Neural cell (in vitro differentiated cells): ENCODE measurements around the gene RPL18. TPM values are rescaled to one million over a fixed set of nuclear protein-coding genes. Genes with fewer than 3 reads are reported as not detected.

Experiments
- H2AFZ ChIP-seq: fragments of 200-600, 300-800 bp; sonication (generic), shearing (Covaris generic); 2 replicates; pipeline ENCODE4 v1.6.0; 2014; ENCODE audit warnings: low read depth, mild to moderate bottlenecking, antibody characterized with exemption, low read length, moderate library complexity
- H3F3A ChIP-seq: fragments of 200-600 bp; shearing (Covaris generic); 2 replicates; pipeline ENCODE4 v1.6.1; 2016; ENCODE audit warnings: mild to moderate bottlenecking, moderate library complexity, mixed read lengths, antibody characterized with exemption, low read length; ENCODE audit not compliant: insufficient read depth, poor library complexity, severe bottlenecking
- H3K27ac ChIP-seq: fragments of 200-600, 300-800 bp; sonication (generic), shearing (Covaris generic); 2 replicates; pipeline ENCODE4 v1.5.1; 2014; ENCODE audit warnings: mild to moderate bottlenecking, low read length, moderate library complexity
- H3K27me3 ChIP-seq: fragments of 300-800, 200-600 bp; sonication (generic), shearing (Covaris generic); 2 replicates; pipeline ENCODE4 v1.6.0; 2014; ENCODE audit warnings: mild to moderate bottlenecking, low read depth, low read length, moderate library complexity; ENCODE audit not compliant: insufficient read depth
- H3K36me3 ChIP-seq: fragments of 300-800, 200-600 bp; sonication (generic), shearing (Covaris generic); 2 replicates; pipeline ENCODE4 v1.5.1; 2014; ENCODE audit warnings: mild to moderate bottlenecking, antibody characterized with exemption, low read length, moderate library complexity; ENCODE audit not compliant: insufficient read depth
- H3K4me2 ChIP-seq: fragments of 300-800, 200-600 bp; sonication (generic), shearing (Covaris generic); 2 replicates; pipeline ENCODE4 v1.6.0; 2014; ENCODE audit warnings: mild to moderate bottlenecking, low read length
- H3K4me3 ChIP-seq: fragments of 300-800, 200-600 bp; sonication (generic), shearing (Covaris generic); 2 replicates; pipeline ENCODE4 v1.5.1; 2014; ENCODE audit warnings: mild to moderate bottlenecking, low read length, moderate library complexity
- H3K79me2 ChIP-seq: fragments of 200-600 bp; shearing (Covaris generic); replicated peaks from 2 replicates; pipeline ENCODE4 v1.6.0; 2014; ENCODE audit warnings: mild to moderate bottlenecking, low read length, moderate library complexity; ENCODE audit not compliant: insufficient read depth
- H3K9ac ChIP-seq: fragments of 300-800, 200-600 bp; sonication (generic), shearing (Covaris generic); 2 replicates; pipeline ENCODE4 v1.6.1; 2016; ENCODE audit warnings: mild to moderate bottlenecking, low read length, mixed read lengths
- H3K9me2 ChIP-seq: fragments of 200-600 bp; shearing (Covaris generic); 2 replicates; pipeline ENCODE4 v1.6.1; 2016; ENCODE audit warnings: mild to moderate bottlenecking, low read length, mixed read lengths; ENCODE audit not compliant: insufficient read depth
- H3K9me3 ChIP-seq: fragments of 200-600, 300-800 bp; sonication (generic), shearing (Covaris generic); 2 replicates; pipeline ENCODE4 v1.6.1; 2016; ENCODE audit warnings: mild to moderate bottlenecking, mixed run types, low read length, moderate library complexity, mixed read lengths
- H4K20me1 ChIP-seq: fragments of 200-600 bp; shearing (Covaris generic); 2 replicates; pipeline ENCODE4 v1.6.1; 2016; ENCODE audit warnings: mild to moderate bottlenecking, mixed run types; ENCODE audit not compliant: insufficient read depth
- CTCF ChIP-seq: fragments of 450-650 bp; IDR thresholded peaks from 2 replicates; pipeline ENCODE4 v1.5.1; 2014; ENCODE audit warnings: antibody characterized with exemption, mild to moderate bottlenecking, moderate library complexity; ENCODE audit not compliant: poor library complexity, severe bottlenecking
- EP300 ChIP-seq: fragments of 450-650 bp; conservative IDR thresholded peaks from 2 replicates; pipeline ENCODE4 v1.6.1; 2014; ENCODE audit warnings: antibody characterized with exemption, mild to moderate bottlenecking, moderate library complexity; ENCODE audit not compliant: poor library complexity, severe bottlenecking
- EZH2 ChIP-seq: fragments of 200-600, 300-800 bp; shearing (Covaris generic), sonication (generic); IDR thresholded peaks from 2 replicates; pipeline ENCODE4 v1.6.1; 2014; ENCODE audit warnings: antibody characterized with exemption, low read length, borderline replicate concordance, mild to moderate bottlenecking; ENCODE audit not compliant: insufficient read depth, poor library complexity, severe bottlenecking
- MXI1 ChIP-seq: fragments of 450-650 bp; conservative IDR thresholded peaks from 2 replicates; pipeline ENCODE4 v1.6.1; 2014; ENCODE audit warnings: antibody characterized with exemption, mild to moderate bottlenecking; ENCODE audit not compliant: poor library complexity, severe bottlenecking
- POLR2AphosphoS5 ChIP-seq: IDR thresholded peaks from 2 replicates; pipeline ENCODE4 v1.6.1; 2012
- RAD21 ChIP-seq: fragments of 450-650 bp; conservative IDR thresholded peaks from 2 replicates; pipeline ENCODE4 v1.6.1; 2014; ENCODE audit warnings: antibody characterized with exemption, mild to moderate bottlenecking, moderate library complexity
- SMC3 ChIP-seq: fragments of 450-650 bp; conservative IDR thresholded peaks from 2 replicates; pipeline ENCODE4 v1.6.1; 2014; ENCODE audit warnings: antibody characterized with exemption, mild to moderate bottlenecking, moderate library complexity; ENCODE audit not compliant: poor library complexity
- TAF1 ChIP-seq: IDR thresholded peaks from 2 replicates; pipeline ENCODE4 v1.6.1; 2012; ENCODE audit warnings: low read depth
- polyA plus RNA-seq: library from polyadenylated mRNA; depleted of rRNA; stranded (reverse); fragments of >200 nt; gene quantifications from 2 replicates; pipeline ENCODE4 v1.2.3, GENCODE V29; 2014
- TF ChIP-seq, protein P1 (sequence below): IDR thresholded peaks from 2 replicates; pipeline ENCODE4 v1.6.1; 2012; ENCODE audit warnings: borderline replicate concordance

Gene RPL18
- polyA plus RNA-seq, 1 donor from 2014 or later, result 2,102 TPM

DNA sequence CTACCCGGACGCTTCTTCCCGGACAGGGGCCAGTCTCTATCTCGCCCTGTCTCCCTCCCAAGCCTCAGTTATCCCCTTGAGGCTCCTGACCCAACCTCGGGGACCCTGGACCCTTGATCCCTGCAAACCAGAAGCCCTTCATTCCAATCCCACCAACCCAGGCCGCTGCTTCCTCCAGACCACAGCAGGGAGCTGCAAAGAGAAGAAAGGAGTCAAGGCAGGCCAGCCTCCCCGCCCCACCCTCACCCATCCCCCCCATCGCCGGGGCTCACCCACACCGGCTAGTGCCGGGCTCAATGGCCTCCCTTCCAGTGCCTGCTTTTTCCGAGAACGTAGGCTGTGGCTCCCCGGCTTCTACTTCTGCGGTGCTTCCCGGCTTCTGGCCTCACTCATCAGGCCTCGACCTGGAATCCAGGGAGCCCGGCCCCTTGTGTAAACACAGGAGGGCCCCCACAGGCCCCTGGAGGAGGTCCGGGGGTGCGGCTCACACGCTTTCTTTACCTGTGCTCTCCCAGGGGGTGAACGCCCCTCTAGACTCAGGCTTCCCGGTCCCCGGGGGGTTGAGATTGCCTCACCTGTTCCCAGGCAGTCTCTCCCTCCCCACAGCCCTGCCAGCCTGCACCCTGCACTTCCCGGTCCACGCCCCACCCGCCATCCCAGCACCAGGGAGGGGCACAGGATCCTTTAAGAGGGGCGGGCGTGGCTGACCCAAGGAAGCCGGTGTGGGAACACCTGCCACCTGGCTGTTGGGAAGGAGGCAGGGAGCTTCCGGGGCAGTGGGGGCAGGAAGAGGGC is 4.3 kb downstream of the RPL18 start, which contains the start of gene FAM83E:
TSS of gene FAM83E (minus strand) at position 641 of the 795 bp plus-strand sequence. CDS start 1,704 bp downstream, outside the sequence.
- H3K4me2 ChIP-seq, result no peak within 1 kb of the TSS
- no peak within 1 kb of the TSS for H3K9ac ChIP-seq
- H3K36me3 ChIP-seq, result peaks cover 3% of the 10 kb centered on the region
- no peaks in the 10 kb centered on the region for H3K9me3 ChIP-seq
- H3K9me2 ChIP-seq, result no peaks in the 10 kb centered on the region
- H3F3A ChIP-seq, result no peaks in the 10 kb centered on the region
- TF ChIP-seq, protein P1, sequence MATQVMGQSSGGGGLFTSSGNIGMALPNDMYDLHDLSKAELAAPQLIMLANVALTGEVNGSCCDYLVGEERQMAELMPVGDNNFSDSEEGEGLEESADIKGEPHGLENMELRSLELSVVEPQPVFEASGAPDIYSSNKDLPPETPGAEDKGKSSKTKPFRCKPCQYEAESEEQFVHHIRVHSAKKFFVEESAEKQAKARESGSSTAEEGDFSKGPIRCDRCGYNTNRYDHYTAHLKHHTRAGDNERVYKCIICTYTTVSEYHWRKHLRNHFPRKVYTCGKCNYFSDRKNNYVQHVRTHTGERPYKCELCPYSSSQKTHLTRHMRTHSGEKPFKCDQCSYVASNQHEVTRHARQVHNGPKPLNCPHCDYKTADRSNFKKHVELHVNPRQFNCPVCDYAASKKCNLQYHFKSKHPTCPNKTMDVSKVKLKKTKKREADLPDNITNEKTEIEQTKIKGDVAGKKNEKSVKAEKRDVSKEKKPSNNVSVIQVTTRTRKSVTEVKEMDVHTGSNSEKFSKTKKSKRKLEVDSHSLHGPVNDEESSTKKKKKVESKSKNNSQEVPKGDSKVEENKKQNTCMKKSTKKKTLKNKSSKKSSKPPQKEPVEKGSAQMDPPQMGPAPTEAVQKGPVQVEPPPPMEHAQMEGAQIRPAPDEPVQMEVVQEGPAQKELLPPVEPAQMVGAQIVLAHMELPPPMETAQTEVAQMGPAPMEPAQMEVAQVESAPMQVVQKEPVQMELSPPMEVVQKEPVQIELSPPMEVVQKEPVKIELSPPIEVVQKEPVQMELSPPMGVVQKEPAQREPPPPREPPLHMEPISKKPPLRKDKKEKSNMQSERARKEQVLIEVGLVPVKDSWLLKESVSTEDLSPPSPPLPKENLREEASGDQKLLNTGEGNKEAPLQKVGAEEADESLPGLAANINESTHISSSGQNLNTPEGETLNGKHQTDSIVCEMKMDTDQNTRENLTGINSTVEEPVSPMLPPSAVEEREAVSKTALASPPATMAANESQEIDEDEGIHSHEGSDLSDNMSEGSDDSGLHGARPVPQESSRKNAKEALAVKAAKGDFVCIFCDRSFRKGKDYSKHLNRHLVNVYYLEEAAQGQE, result no peak
- TF ChIP-seq CTCF (no peak), POLR2AphosphoS5 (no peak), TAF1 (no peak), SMC3 (no peak), EZH2 (no peak), EP300 (no peak), MXI1 (no peak), RAD21 (no peak)
- H3K27ac ChIP-seq, result no peak within 1 kb of the TSS
- peaks cover 24% of the 10 kb centered on the region for H3K79me2 ChIP-seq
- H3K27me3 ChIP-seq, result no peaks in the 10 kb centered on the region
- H4K20me1 ChIP-seq, result peaks cover 4% of the 10 kb centered on the region
- no peak within 1 kb of the TSS for H3K4me3 ChIP-seq
- H2AFZ ChIP-seq, result no peak within 1 kb of the TSS

DNA sequence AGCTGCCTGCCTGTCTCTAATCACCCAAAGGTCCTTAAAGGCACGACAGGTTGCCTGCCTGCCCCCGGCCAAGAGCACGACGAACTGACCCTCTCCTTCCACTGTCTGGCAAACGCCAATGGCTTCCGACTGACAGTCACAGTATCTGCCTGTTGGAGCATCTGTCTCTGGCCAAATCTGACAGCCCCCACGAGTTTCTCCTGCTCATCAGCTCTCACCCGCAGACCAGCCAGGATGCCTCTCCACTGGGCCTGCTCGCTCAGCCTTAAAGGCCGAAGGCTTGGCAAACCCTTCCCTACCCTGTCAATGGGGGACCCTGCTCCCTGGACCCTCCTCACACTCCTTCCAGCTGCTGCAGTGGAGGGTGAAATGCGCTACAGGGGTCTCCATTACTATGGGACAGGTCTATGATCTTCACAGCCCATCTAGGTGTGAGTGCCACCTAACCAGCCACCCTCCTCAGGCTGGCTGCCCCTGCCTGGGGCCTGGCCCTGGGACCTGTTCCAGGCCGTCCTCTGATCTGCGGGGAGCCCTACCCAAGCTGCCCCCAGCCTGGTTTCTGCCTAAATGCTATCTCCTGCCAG is 5.0 kb downstream of the RPL18 start:
- Histone ChIP-seq H3K4me3 (no peak overlapping the region), H2AFZ (no peak overlapping the region), H3K27me3 (no peaks in the 10 kb centered on the region), H3K4me2 (no peak overlapping the region), H4K20me1 (peaks cover 4% of the 10 kb centered on the region), H3K27ac (no peak overlapping the region), H3K9ac (no peak overlapping the region), H3K36me3 (peaks cover 3% of the 10 kb centered on the region), H3F3A (no peaks in the 10 kb centered on the region), H3K9me2 (no peaks in the 10 kb centered on the region), H3K79me2 (peaks cover 24% of the 10 kb centered on the region), H3K9me3 (no peaks in the 10 kb centered on the region)
- TF ChIP-seq EZH2, result no peak
- TF ChIP-seq CTCF, result no peak
- TF ChIP-seq SMC3, result no peak
- no peak for TF ChIP-seq EP300
- no peak for TF ChIP-seq TAF1
- TF ChIP-seq MXI1, result no peak
- TF ChIP-seq POLR2AphosphoS5, result no peak
- no peak for TF ChIP-seq RAD21
- TF ChIP-seq, protein P1, result no peak
